ENCODE results near the gene JUNB.

JUNB gene

DNA sequence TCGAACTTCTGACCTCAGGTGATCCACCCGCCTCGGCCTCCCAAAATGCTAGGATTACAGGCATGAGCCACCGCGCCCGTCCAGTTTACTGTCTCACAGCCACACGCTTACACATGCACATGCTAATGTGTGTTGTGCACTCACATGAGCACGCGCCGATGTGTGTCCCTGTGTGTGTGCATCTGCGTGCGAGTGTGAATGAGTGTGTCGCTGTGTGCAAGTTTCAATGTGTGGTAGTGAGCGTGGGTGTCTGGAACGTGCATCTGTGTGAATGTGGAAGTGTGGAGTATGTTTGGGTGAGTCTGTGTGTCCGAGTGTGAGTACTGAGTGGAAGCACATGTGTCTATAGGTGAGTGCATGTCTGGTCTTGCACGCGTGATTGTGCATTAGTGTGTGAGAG, 51.2 kb downstream of the JUNB start:
- no peak for DNase-seq (ENCODE audit: low read depth, low spot score)
